Heart right ventricle (tissue), 16 donors: ENCODE measurements around the gene NDFIP1. TPM values are rescaled to one million over a fixed set of nuclear protein-coding genes. Genes with fewer than 3 reads are reported as not detected.

Experiments
- ATAC-seq, 8 donors: fragments of 200-7000 bp; cut with Tn5 transposase; one replicate each; pipeline ENCODE4 v1.9.1; 2020; ENCODE audit warnings: mild to moderate bottlenecking in 8 of 8, moderate library complexity in 8 of 8, moderate number of reproducible peaks in 1 of 8
- DNase-seq, 2 donors: peaks; one replicate each; pipeline ENCODE4 v3.0.0-alpha.2; 2020
- H3K27ac ChIP-seq, 10 donors: fragments of 200-600 bp; sonication (generic) in 2 of 10; one replicate each; pipeline versions ENCODE4 v1.5.0 to v1.8.0; 2020 to 2022; ENCODE audit warnings: mild to moderate bottlenecking in 3 of 10
- H3K27me3 ChIP-seq, 7 donors: fragments of 200-600 bp; one replicate each; pipeline ENCODE4 v1.8.0; 2021 to 2022; ENCODE audit warnings: mild to moderate bottlenecking in 2 of 7
- H3K36me3 ChIP-seq, 9 donors: fragments of 200-600 bp; sonication (generic) in 1 of 9; one replicate each; pipeline versions ENCODE4 v1.5.0 to v1.8.0; 2020 to 2022; ENCODE audit warnings: mild to moderate bottlenecking in 2 of 9
- H3K4me1 ChIP-seq, 9 donors: fragments of 200-600 bp; sonication (generic) in 1 of 9; one replicate each; pipeline versions ENCODE4 v1.5.0 to v1.8.0; 2020 to 2022; ENCODE audit warnings: mild to moderate bottlenecking in 4 of 9
- H3K4me3 ChIP-seq, 10 donors: fragments of 200-600 bp; sonication (generic) in 2 of 10; one replicate each; pipeline versions ENCODE4 v1.5.0 to v1.8.0; 2020 to 2022; ENCODE audit warnings: mild to moderate bottlenecking in 7 of 10, moderate library complexity in 2 of 10
- H3K9me3 ChIP-seq, 11 donors: fragments of 200-600 bp in 10 of 11; sonication (generic) in 2 of 11; one replicate each; pipeline versions ENCODE4 v1.5.0 to v1.8.0; 2013 to 2022; ENCODE audit warnings: mild to moderate bottlenecking in 2 of 11, control low read depth in 1 of 11, moderate library complexity in 1 of 11
- CTCF ChIP-seq, 9 donors: fragments of 200-600 bp; sonication (generic) in 2 of 9; IDR thresholded peaks; one replicate each; pipeline versions ENCODE4 v1.5.0 to v1.8.0; 2021 to 2022; ENCODE audit warnings: antibody characterized with exemption in 9 of 9, mild to moderate bottlenecking in 5 of 9, moderate library complexity in 1 of 9
- WGBS, 2 donors: extraction: QIAGEN DNeasy Blood & Tissue Kit; methylation state at CpG; one replicate each; pipeline ENCODE4 v1.1.7; 2013; ENCODE audit warnings: inconsistent platforms in 1 of 2; 5-methylcytosine and 5-hydroxymethylcytosine counted together
- intact Hi-C, 10 donors: fragments of 100-400 bp; cut with DNase I; formaldehyde crosslinking; loops; one replicate each; pipeline versions ENCODE4 v1.11.1 to v1.14.2; 2022
- polyA plus RNA-seq, 2 donors: library from polyadenylated mRNA; stranded (reverse); fragments of 200-250 nt; gene quantifications; one replicate each; pipeline ENCODE4 v1.2.3, GENCODE V29; 2013
- total RNA-seq, 10 donors: library from RNA; stranded (reverse); fragmentation: NEBNext Ultra II Directional in 3 of 10; extraction: Animal tissue kit (Norgen Biotek cat#: 25700) in 3 of 10; gene quantifications; one replicate each; pipeline versions ENCODE4 v1.2.1 to v1.2.4, GENCODE V29; 2021 to 2023
- donor health status: Arrhythmogenic right ventricular cardiomyopathy.
- donor health status: ischemic (EF 13 %, LVEDD 7.1; RV severe dilation, severe dysfunction).
- donor health status: healthy with polysubstance abuse.
- donor health status: DM: no; HTN: yes; CAD: no.
- donor health status: DM: no; HTN: no; CAD: no.
- donor health status: ischemic (EF 25% LVEDD 6.9; RV normal size, moderate dysfunction).
- donor health status: ischemic (EF 25% LVEDD 5.7; RV mildly dilated, moderate dysfunction).
- donor health status: healthy.
- donor health status: DM: yes; HTN: yes; CAD: no.
- donor health status: Ischemic cardiomyopathy.
- donor health status: ischemic (EF 35%, LVEDD 5.7; RV mildly dilated, moderate dysfunction).
- donor health status: nonischemic (EF 11% LVEDD 7.7; RV severe dilation, severe dysfunction).
- donor health status: DM: yes; HTN: yes; CAD: no.
- donor health status: PGD.
- donor health status: ischemic (EF 29% LVEDD 5.4; RV normal size, mild dysfunction).
- donor health status: nonischemic (EF 23%, LVEDD 6.1; RV moderate dilation, normal function).

NDFIP1 gene
- total and polyA plus RNA-seq, 12 donors: 25.2 to 67.4 (median 58.9) TPM

DNA sequence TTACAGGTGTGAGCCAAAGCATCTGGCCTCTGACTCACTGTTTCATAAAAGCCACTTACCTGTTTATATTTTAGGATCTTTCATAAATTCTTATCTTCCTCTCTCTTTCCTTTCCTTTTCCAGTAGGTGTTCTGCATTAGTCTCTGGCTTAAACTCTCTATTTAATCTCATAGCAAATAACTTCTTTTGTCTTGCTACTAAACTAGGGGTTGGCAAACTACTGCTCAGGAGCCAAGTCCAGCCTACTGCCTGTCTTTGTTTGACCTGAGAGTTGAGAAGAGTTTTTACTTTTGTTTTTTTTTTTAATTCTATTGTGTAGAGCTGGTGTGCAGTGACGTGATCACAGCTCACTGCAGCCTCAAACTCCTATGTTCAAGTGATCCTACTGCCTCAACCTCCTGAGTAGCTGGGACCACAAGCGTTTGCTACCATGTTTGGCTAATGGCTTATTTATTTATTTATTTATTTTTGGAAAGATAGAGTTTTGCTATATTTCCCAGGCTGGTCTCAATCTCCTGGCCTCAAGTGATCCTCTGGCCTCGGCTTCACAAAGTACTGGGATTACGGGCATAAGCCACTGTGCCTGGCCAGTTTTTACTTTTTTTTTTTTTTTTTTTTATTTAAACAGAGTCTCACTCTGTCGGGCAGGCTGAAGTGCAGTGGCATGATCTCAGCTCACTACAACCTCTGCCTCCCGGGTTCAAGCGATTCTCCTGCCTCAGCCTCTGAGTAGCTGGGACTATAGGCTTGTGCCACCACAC lies 5.4 kb upstream of the NDFIP1 start:
- H3K4me3 ChIP-seq: no peak overlapping the region
- peaks cover 0 to 28% (median 14%) of the 10 kb centered on the region in 9 donors for H3K4me1 ChIP-seq
- WGBS, 2 donors: 89 to 92% methylated on average over 7 of the region's 7 CpGs
- peak in 3 of 8 donors; percentile 20 to 31 (median 28) for ATAC-seq
- H3K9me3 ChIP-seq: no peaks in the 10 kb centered on the region
- no peak for DNase-seq
- peak overlapping the region in 1 of 10 donors; percentile 10 for H3K27ac ChIP-seq
- TF ChIP-seq CTCF (IDR thresholded peaks at IDR 0.05): no peak
- no peaks in the 10 kb centered on the region for H3K36me3 ChIP-seq
- intact Hi-C loops: no loop called here
- no peaks in the 10 kb centered on the region for H3K27me3 ChIP-seq

GRCh38 chr5:142104491-142104890 lies 4.1 kb upstream of the NDFIP1 start:
- no peaks in the 10 kb centered on the region for H3K27me3 ChIP-seq
- H3K9me3 ChIP-seq: no peaks in the 10 kb centered on the region
- DNase-seq (no peak), ATAC-seq (no peak)
- no peak overlapping the region for H3K4me3 ChIP-seq
- no peaks in the 10 kb centered on the region for H3K36me3 ChIP-seq
- TF ChIP-seq CTCF (IDR thresholded peaks at IDR 0.05): no peak
- 76 to 81% methylated on average over 4 of the region's 4 CpGs for WGBS, 2 donors
- intact Hi-C loops: no loop called here
- peaks cover 0 to 31% (median 16%) of the 10 kb centered on the region in 9 donors for H3K4me1 ChIP-seq
- no peak overlapping the region for H3K27ac ChIP-seq

- H3K4me3 ChIP-seq: no peak overlapping the region
- H3K27ac ChIP-seq: peak overlapping the region in 7 of 10 donors; percentile 23 to 100 (median 98)
- ATAC-seq: peak in 3 of 8 donors; percentile 12 to 34 (median 18)
- 69 to 70% methylated on average over 3 of the region's 3 CpGs for WGBS, 2 donors
- intact Hi-C loops: loop anchor here in 4 of 10 donors (5.0 kb wide), 4 partner anchors 44 to 94 kb away; partner anchors contain the start of gene GNPDA1 (in 1 of the 4)
- no peak for TF ChIP-seq CTCF (IDR thresholded peaks at IDR 0.05)
- H3K36me3 ChIP-seq: no peaks in the 10 kb centered on the region
- H3K27me3 ChIP-seq: no peaks in the 10 kb centered on the region
- H3K9me3 ChIP-seq: no peaks in the 10 kb centered on the region
- peaks cover 0 to 45% (median 30%) of the 10 kb centered on the region in 9 donors for H3K4me1 ChIP-seq
- peak in 1 of 2 donors; percentile 36 for DNase-seq
Measured at GRCh38 chr5:142106061-142106460, 2.5 kb upstream of the NDFIP1 start.

DNA sequence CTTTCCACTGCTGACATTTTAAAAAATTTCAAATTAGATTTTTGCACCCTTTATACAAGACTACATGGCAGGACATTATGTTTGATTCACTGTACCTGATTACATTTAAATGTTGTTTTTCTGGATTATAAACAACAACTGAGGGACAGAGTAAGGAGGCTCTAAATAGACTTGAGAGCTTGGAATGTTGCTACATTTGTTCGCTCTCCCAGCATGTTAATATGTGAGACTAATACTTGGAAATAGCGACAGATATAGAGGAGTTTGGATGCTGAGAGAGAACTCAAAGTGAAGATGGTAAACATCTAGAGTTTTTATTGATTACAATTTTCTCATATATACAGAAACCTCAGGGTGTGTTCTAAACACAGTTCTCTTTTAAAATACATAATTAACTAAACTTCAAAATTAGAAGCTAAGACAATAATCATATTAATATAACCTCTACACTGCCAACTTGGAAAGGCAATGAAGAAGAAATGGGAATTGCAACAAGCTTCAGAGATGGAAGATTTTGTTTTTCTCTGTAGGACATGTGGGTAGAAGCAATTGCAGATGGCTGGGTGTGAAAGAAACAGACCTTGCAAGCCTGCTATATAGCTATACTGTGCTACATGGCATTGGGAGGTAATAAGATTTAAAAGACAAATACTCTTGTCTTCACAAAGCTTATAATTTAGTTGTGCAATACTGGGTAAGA lies 1.4 kb upstream of the NDFIP1 start:
- peaks cover 0 to 54% (median 36%) of the 10 kb centered on the region in 9 donors for H3K4me1 ChIP-seq
- H3K9me3 ChIP-seq: no peaks in the 10 kb centered on the region
- peak overlapping the region in 8 of 10 donors; percentile 2 to 100 (median 98) for H3K27ac ChIP-seq
- DNase-seq (no peak), ATAC-seq (no peak)
- no peaks in the 10 kb centered on the region for H3K36me3 ChIP-seq
- intact Hi-C loops: loop anchor here in 4 of 10 donors (5.0 kb wide), 4 partner anchors 45 to 95 kb away; partner anchors contain the start of gene GNPDA1 (in 1 of the 4)
- 67 to 69% methylated on average over 2 of the region's 2 CpGs for WGBS, 2 donors
- H3K27me3 ChIP-seq: no peaks in the 10 kb centered on the region
- TF ChIP-seq CTCF (IDR thresholded peaks at IDR 0.05): no peak
- H3K4me3 ChIP-seq: no peak overlapping the region
